ENCODE measurements around the gene NOVA2.

DNA sequence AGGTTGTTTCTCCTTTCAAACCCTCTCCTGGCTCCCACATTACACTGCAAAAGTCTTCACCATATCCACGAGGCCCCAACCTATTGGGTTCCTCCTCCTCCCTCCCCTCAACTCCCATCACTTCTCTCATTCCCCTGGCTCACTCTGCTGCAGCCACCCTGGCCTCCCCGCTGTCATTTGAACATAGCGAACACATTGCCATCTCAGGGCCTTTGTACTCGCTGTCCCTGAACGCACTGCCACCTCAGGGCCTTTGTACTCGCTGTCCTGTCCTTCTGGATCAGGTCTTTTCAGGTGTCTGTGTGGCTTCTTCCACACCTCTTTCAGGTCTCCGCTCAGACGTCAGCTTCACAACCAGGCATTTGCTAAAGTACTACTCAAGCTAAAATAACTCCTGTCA, 23.3 kb upstream of the NOVA2 start:
- TF ChIP-seq, protein P1, sequence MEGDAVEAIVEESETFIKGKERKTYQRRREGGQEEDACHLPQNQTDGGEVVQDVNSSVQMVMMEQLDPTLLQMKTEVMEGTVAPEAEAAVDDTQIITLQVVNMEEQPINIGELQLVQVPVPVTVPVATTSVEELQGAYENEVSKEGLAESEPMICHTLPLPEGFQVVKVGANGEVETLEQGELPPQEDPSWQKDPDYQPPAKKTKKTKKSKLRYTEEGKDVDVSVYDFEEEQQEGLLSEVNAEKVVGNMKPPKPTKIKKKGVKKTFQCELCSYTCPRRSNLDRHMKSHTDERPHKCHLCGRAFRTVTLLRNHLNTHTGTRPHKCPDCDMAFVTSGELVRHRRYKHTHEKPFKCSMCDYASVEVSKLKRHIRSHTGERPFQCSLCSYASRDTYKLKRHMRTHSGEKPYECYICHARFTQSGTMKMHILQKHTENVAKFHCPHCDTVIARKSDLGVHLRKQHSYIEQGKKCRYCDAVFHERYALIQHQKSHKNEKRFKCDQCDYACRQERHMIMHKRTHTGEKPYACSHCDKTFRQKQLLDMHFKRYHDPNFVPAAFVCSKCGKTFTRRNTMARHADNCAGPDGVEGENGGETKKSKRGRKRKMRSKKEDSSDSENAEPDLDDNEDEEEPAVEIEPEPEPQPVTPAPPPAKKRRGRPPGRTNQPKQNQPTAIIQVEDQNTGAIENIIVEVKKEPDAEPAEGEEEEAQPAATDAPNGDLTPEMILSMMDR (IDR thresholded peaks at IDR 0.05; ENCODE audit: poor library complexity), result no peak
- TF ChIP-seq EZH2 (IDR thresholded peaks at IDR 0.05; ENCODE audit: borderline replicate concordance) (no peak), EZH2phosphoT487 (IDR thresholded peaks at IDR 0.05; ENCODE audit: low read depth, severe bottlenecking, unreplicated experiment) (no peak)

Measured in hepatocyte (in vitro differentiated cells).